Mesendoderm (in vitro differentiated cells): ENCODE data around the gene ERRFI1.
A peak's percentile ranks its signal among the peaks of the same experiment; 100 is the strongest.

Experiments used
- DNase-seq: peaks from one replicate; pipeline ENCODE4 v3.0.0; 2013
- H2AK5ac ChIP-seq: 2 replicates; pipeline ENCODE4 v1.6.1; 2013; ENCODE audit warnings: low read length, inconsistent platforms
- H2BK120ac ChIP-seq: 2 replicates; pipeline ENCODE4 v1.6.1; 2013; ENCODE audit warnings: low read depth, mild to moderate bottlenecking, low read length, moderate library complexity, mixed read lengths
- H2BK15ac ChIP-seq: replicated peaks from 2 replicates; pipeline ENCODE4 v1.6.1; 2013; ENCODE audit warnings: low read depth, mild to moderate bottlenecking, moderate library complexity
- H2BK5ac ChIP-seq: 2 replicates; pipeline ENCODE4 v1.6.1; 2013; ENCODE audit warnings: low read length, inconsistent platforms
- H3K18ac ChIP-seq: 2 replicates; pipeline ENCODE4 v1.6.1; 2013; ENCODE audit warnings: mild to moderate bottlenecking, low read length, mixed read lengths
- H3K23ac ChIP-seq: one replicate; pipeline ENCODE4 v1.6.1; 2013; ENCODE audit warnings: low read length
- H3K27ac ChIP-seq: 2 replicates; pipeline ENCODE4 v1.5.1; 2013; ENCODE audit warnings: low read depth, mild to moderate bottlenecking, inconsistent platforms, low read length, moderate library complexity
- H3K27me3 ChIP-seq: 2 replicates; pipeline ENCODE4 v1.6.1; 2013; ENCODE audit warnings: low read length, control low read depth, mild to moderate bottlenecking, inconsistent platforms; ENCODE audit not compliant: insufficient read depth, poor library complexity
- H3K36me3 ChIP-seq: 2 replicates; pipeline ENCODE4 v1.6.1; 2013; ENCODE audit warnings: low read length, inconsistent platforms; ENCODE audit not compliant: control insufficient read depth, insufficient read depth
- H3K4ac ChIP-seq: one replicate; pipeline ENCODE4 v1.6.1; 2013; ENCODE audit warnings: low read depth, mild to moderate bottlenecking, low read length, moderate library complexity
- H3K4me1 ChIP-seq: 2 replicates; pipeline ENCODE4 v1.6.1; 2013; ENCODE audit warnings: low read depth, low read length, inconsistent platforms; ENCODE audit not compliant: control insufficient read depth
- H3K4me2 ChIP-seq: 2 replicates; pipeline ENCODE4 v1.6.1; 2013; ENCODE audit warnings: low read length
- H3K4me3 ChIP-seq: 2 replicates; pipeline ENCODE4 v1.5.1; 2013; ENCODE audit warnings: mild to moderate bottlenecking, low read length
- H3K56ac ChIP-seq: one replicate; pipeline ENCODE4 v1.6.1; 2013; ENCODE audit warnings: low read length
- H3K79me1 ChIP-seq: 2 replicates; pipeline ENCODE4 v1.6.1; 2013; ENCODE audit warnings: low read length, inconsistent platforms
- H3K79me2 ChIP-seq: 2 replicates; pipeline ENCODE4 v1.6.1; 2013; ENCODE audit warnings: mild to moderate bottlenecking, low read length; ENCODE audit not compliant: control insufficient read depth, insufficient read depth
- H3K9ac ChIP-seq: 2 replicates; pipeline ENCODE4 v1.6.1; 2013; ENCODE audit warnings: low read length, inconsistent platforms
- H4K5ac ChIP-seq: one replicate; pipeline ENCODE4 v1.6.1; 2013; ENCODE audit warnings: low read length
- H4K8ac ChIP-seq: one replicate; pipeline ENCODE4 v1.6.1; 2013; ENCODE audit warnings: low read depth, mild to moderate bottlenecking, control low read depth, low read length, moderate library complexity
- WGBS: extraction: QIAGEN DNeasy Blood & Tissue Kit; methylation state at CpG from one replicate; pipeline ENCODE4 v1.1.7; 2013; ENCODE audit warnings: low lambda C conversion rate, missing lambda C conversion rate; ENCODE audit not compliant: insufficient coverage; ENCODE audit errors: extremely low coverage; 5-methylcytosine and 5-hydroxymethylcytosine counted together

Gene ERRFI1

GRCh38 chr1:8047686-8048445 is 21.8 kb upstream of the ERRFI1 start:
- Histone ChIP-seq H4K8ac (peak overlapping the region; percentile 89), H2BK120ac (no peak overlapping the region), H3K4me2 (no peak overlapping the region), H2AK5ac (no peak overlapping the region), H3K79me2 (no peaks in the 10 kb centered on the region), H4K5ac (no peak overlapping the region), H3K4ac (no peak overlapping the region), H3K4me3 (no peak overlapping the region), H3K4me1 (no peaks in the 10 kb centered on the region), H3K79me1 (no peaks in the 10 kb centered on the region), H3K18ac (no peak overlapping the region), H3K9ac (no peak overlapping the region), H3K27ac (no peak overlapping the region), H3K56ac (no peak overlapping the region), H2BK15ac (peak overlapping the region; percentile 57), H2BK5ac (no peak overlapping the region), H3K27me3 (no peaks in the 10 kb centered on the region), H3K23ac (no peak overlapping the region), H3K36me3 (no peaks in the 10 kb centered on the region)
- no CpG with 5 or more reads among the region's 7 CpGs for WGBS
- DNase-seq, result no peak

GRCh38 chr1:8047112-8047511 is 21.0 kb upstream of the ERRFI1 start:
- no CpG with 5 or more reads among the region's 3 CpGs for WGBS
- no peak overlapping the region for H2BK120ac ChIP-seq
- H3K79me2 ChIP-seq, result no peaks in the 10 kb centered on the region
- no peak overlapping the region for H2BK15ac ChIP-seq
- H4K8ac ChIP-seq, result no peak overlapping the region
- H3K27me3 ChIP-seq, result no peaks in the 10 kb centered on the region
- H3K4me3 ChIP-seq, result no peak overlapping the region
- H3K4me1 ChIP-seq, result no peaks in the 10 kb centered on the region
- no peaks in the 10 kb centered on the region for H3K36me3 ChIP-seq
- no peak overlapping the region for H3K18ac ChIP-seq
- no peak overlapping the region for H3K4ac ChIP-seq
- H3K4me2 ChIP-seq, result no peak overlapping the region
- no peak overlapping the region for H3K56ac ChIP-seq
- no peak overlapping the region for H2BK5ac ChIP-seq
- no peak overlapping the region for H3K23ac ChIP-seq
- no peak for DNase-seq
- H3K9ac ChIP-seq, result no peak overlapping the region
- no peaks in the 10 kb centered on the region for H3K79me1 ChIP-seq
- H4K5ac ChIP-seq, result no peak overlapping the region
- no peak overlapping the region for H2AK5ac ChIP-seq
- H3K27ac ChIP-seq, result no peak overlapping the region

GRCh38 chr1:8046391-8046790 is 20.3 kb upstream of the ERRFI1 start:
- no peak overlapping the region for H2BK5ac ChIP-seq
- no peaks in the 10 kb centered on the region for H3K79me1 ChIP-seq
- H3K4me1 ChIP-seq, result no peaks in the 10 kb centered on the region
- no peaks in the 10 kb centered on the region for H3K27me3 ChIP-seq
- H3K4me2 ChIP-seq, result no peak overlapping the region
- no peak overlapping the region for H3K9ac ChIP-seq
- H4K8ac ChIP-seq, result no peak overlapping the region
- no peak overlapping the region for H3K56ac ChIP-seq
- no peak overlapping the region for H3K18ac ChIP-seq
- no peak overlapping the region for H2BK120ac ChIP-seq
- no peak for DNase-seq
- no peaks in the 10 kb centered on the region for H3K36me3 ChIP-seq
- H3K23ac ChIP-seq, result no peak overlapping the region
- H3K4me3 ChIP-seq, result no peak overlapping the region
- no CpG with 5 or more reads among the region's 12 CpGs for WGBS
- H2BK15ac ChIP-seq, result no peak overlapping the region
- no peak overlapping the region for H2AK5ac ChIP-seq
- no peak overlapping the region for H3K27ac ChIP-seq
- H3K4ac ChIP-seq, result no peak overlapping the region
- no peak overlapping the region for H4K5ac ChIP-seq
- no peaks in the 10 kb centered on the region for H3K79me2 ChIP-seq

GRCh38 chr1:8043621-8044020 is 17.5 kb upstream of the ERRFI1 start:
- Histone ChIP-seq H3K4ac (no peak overlapping the region), H2AK5ac (no peak overlapping the region), H2BK15ac (no peak overlapping the region), H3K4me2 (no peak overlapping the region), H2BK5ac (no peak overlapping the region), H3K56ac (no peak overlapping the region), H4K8ac (no peak overlapping the region), H3K4me1 (no peaks in the 10 kb centered on the region), H3K27me3 (no peaks in the 10 kb centered on the region), H3K79me1 (no peaks in the 10 kb centered on the region), H3K36me3 (no peaks in the 10 kb centered on the region), H4K5ac (no peak overlapping the region), H3K23ac (no peak overlapping the region), H3K9ac (no peak overlapping the region), H2BK120ac (no peak overlapping the region), H3K27ac (no peak overlapping the region), H3K4me3 (no peak overlapping the region), H3K18ac (no peak overlapping the region), H3K79me2 (no peaks in the 10 kb centered on the region)
- DNase-seq, result no peak
- WGBS, result no CpG with 5 or more reads among the region's 2 CpGs

GRCh38 chr1:8042134-8042533 is 16.0 kb upstream of the ERRFI1 start:
- Histone ChIP-seq H3K79me1 (no peaks in the 10 kb centered on the region), H2BK120ac (no peak overlapping the region), H2BK5ac (no peak overlapping the region), H3K23ac (no peak overlapping the region), H3K79me2 (no peaks in the 10 kb centered on the region), H3K27ac (no peak overlapping the region), H3K4ac (no peak overlapping the region), H3K9ac (no peak overlapping the region), H3K18ac (no peak overlapping the region), H4K8ac (no peak overlapping the region), H3K36me3 (no peaks in the 10 kb centered on the region), H3K27me3 (no peaks in the 10 kb centered on the region), H3K4me3 (no peak overlapping the region), H3K4me1 (no peaks in the 10 kb centered on the region), H2BK15ac (no peak overlapping the region), H3K4me2 (no peak overlapping the region), H2AK5ac (no peak overlapping the region), H4K5ac (no peak overlapping the region), H3K56ac (no peak overlapping the region)
- DNase-seq, result no peak
- WGBS, result no CpG with 5 or more reads among the region's 3 CpGs

GRCh38 chr1:8040586-8040985 is 14.5 kb upstream of the ERRFI1 start:
- Histone ChIP-seq H2BK5ac (no peak overlapping the region), H2BK120ac (no peak overlapping the region), H3K4me2 (no peak overlapping the region), H3K4me3 (no peak overlapping the region), H4K5ac (no peak overlapping the region), H3K36me3 (no peaks in the 10 kb centered on the region), H3K4me1 (no peaks in the 10 kb centered on the region), H3K4ac (no peak overlapping the region), H3K79me2 (no peaks in the 10 kb centered on the region), H3K18ac (no peak overlapping the region), H3K27me3 (no peaks in the 10 kb centered on the region), H4K8ac (no peak overlapping the region), H3K9ac (no peak overlapping the region), H3K23ac (no peak overlapping the region), H3K27ac (no peak overlapping the region), H2BK15ac (no peak overlapping the region), H2AK5ac (no peak overlapping the region), H3K79me1 (no peaks in the 10 kb centered on the region), H3K56ac (no peak overlapping the region)
- no peak for DNase-seq
- no CpG with 5 or more reads among the region's 1 CpG for WGBS
